Left hindlimb (tissue), 1 donor: Measurements from ENCODE around the gene PRRT2.

Experiments used
- DNase-seq: peaks from one replicate; pipeline ENCODE4 v3.0.0-alpha.2; 2018

Gene PRRT2

GRCh38 chr16:29835926-29836325 lies 23.9 kb downstream of the PRRT2 start:
- no peak for DNase-seq

GRCh38 chr16:29836623-29837022 lies 24.6 kb downstream of the PRRT2 start:
- no peak for DNase-seq

- DNase-seq = no peak
Observed at GRCh38 chr16:29837841-29838240, 25.8 kb downstream of the PRRT2 start.

GRCh38 chr16:29839822-29840221 lies 27.8 kb downstream of the PRRT2 start:
- no peak for DNase-seq

GRCh38 chr16:29840240-29840639 lies 28.2 kb downstream of the PRRT2 start:
- no peak for DNase-seq

- no peak for DNase-seq
Observed at GRCh38 chr16:29841631-29842030, 29.6 kb downstream of the PRRT2 start.

- no peak for DNase-seq
Observed at GRCh38 chr16:29842732-29843346, 30.8 kb downstream of the PRRT2 start.

- DNase-seq = no peak
Observed at GRCh38 chr16:29843931-29844330, 31.9 kb downstream of the PRRT2 start.

- DNase-seq = no peak
Observed at GRCh38 chr16:29844575-29845331, 32.8 kb downstream of the PRRT2 start.

GRCh38 chr16:29845656-29846055 lies 33.7 kb downstream of the PRRT2 start:
- DNase-seq = no peak

- DNase-seq = peak; percentile 63
Observed at GRCh38 chr16:29848420-29849297, 36.7 kb downstream of the PRRT2 start.

- no peak for DNase-seq
Observed at GRCh38 chr16:29849505-29849904, 37.5 kb downstream of the PRRT2 start.

GRCh38 chr16:29850998-29851397 lies 39.0 kb downstream of the PRRT2 start:
- DNase-seq = no peak

GRCh38 chr16:29852654-29853053 lies 40.7 kb downstream of the PRRT2 start:
- no peak for DNase-seq

GRCh38 chr16:29854520-29855100 lies 42.6 kb downstream of the PRRT2 start:
- no peak for DNase-seq

GRCh38 chr16:29857133-29857760 lies 45.3 kb downstream of the PRRT2 start:
- no peak for DNase-seq

- no peak for DNase-seq
Observed at GRCh38 chr16:29858149-29858849, 46.3 kb downstream of the PRRT2 start.

- no peak for DNase-seq
Observed at GRCh38 chr16:29858974-29859373, 47.0 kb downstream of the PRRT2 start.

GRCh38 chr16:29860218-29860617 lies 48.2 kb downstream of the PRRT2 start:
- DNase-seq = no peak

GRCh38 chr16:29862383-29862883 lies 50.4 kb downstream of the PRRT2 start:
- DNase-seq = no peak

- DNase-seq = peak; percentile 94
Observed at GRCh38 chr16:29862884-29863668, 51.1 kb downstream of the PRRT2 start, which contains the start of gene CDIPT. CDIPT (minus strand) TSS chr16:29863226; CDS start chr16:29862857, 369 bp downstream.
